SK-N-SH treated with all-trans-retinoic acid at 6 μM for 48 hours (cell line): ENCODE data around the gene CDH11.

Source experiments
- ARNTL ChIP-seq: fragments of 450-650 bp; formaldehyde crosslinking; IDR thresholded peaks from 2 replicates; pipeline ENCODE4 v1.5.0; 2020; ENCODE audit warnings: low read depth, mild to moderate bottlenecking, moderate library complexity, borderline replicate concordance
- BACH2 ChIP-seq: fragments of 250-450 bp; sonication (Bioruptor Pico); IDR thresholded peaks from 2 replicates; pipeline ENCODE4 v1.9.0; 2021; ENCODE audit warnings: mild to moderate bottlenecking, borderline replicate concordance
- RARB ChIP-seq: fragments of 250-450 bp; sonication (Bioruptor Pico); IDR thresholded peaks from 2 replicates; pipeline ENCODE4 v1.8.0; 2021; ENCODE audit warnings: mild to moderate bottlenecking, moderate library complexity
- ZFP3 ChIP-seq: fragments of 250-450 bp; sonication (Bioruptor Pico); IDR thresholded peaks from 2 replicates; pipeline ENCODE4 v1.5.0; 2020; ENCODE audit warnings: mild to moderate bottlenecking, moderate library complexity
- ZFP30 ChIP-seq: fragments of 450-650 bp; formaldehyde crosslinking; IDR thresholded peaks from 2 replicates; pipeline ENCODE4 v1.5.0; 2022; ENCODE audit warnings: mild to moderate bottlenecking, moderate library complexity
- ZNF565 ChIP-seq: fragments of 450-650 bp; formaldehyde crosslinking; conservative IDR thresholded peaks from 2 replicates; pipeline ENCODE4 v1.5.0; 2020; ENCODE audit warnings: low read depth, mild to moderate bottlenecking, moderate library complexity
- TF ChIP-seq, protein P1 (sequence below): fragments of 250-450 bp; sonication (Bioruptor Pico); IDR thresholded peaks from 2 replicates; pipeline ENCODE4 v1.8.0; 2020; ENCODE audit warnings: mild to moderate bottlenecking, moderate library complexity, borderline replicate concordance
- TF ChIP-seq, protein P2 (sequence below): fragments of 250-450 bp; sonication (Bioruptor Pico); IDR thresholded peaks from 2 replicates; pipeline ENCODE4 v1.5.1; 2021; ENCODE audit warnings: mild to moderate bottlenecking, moderate library complexity

DNA sequence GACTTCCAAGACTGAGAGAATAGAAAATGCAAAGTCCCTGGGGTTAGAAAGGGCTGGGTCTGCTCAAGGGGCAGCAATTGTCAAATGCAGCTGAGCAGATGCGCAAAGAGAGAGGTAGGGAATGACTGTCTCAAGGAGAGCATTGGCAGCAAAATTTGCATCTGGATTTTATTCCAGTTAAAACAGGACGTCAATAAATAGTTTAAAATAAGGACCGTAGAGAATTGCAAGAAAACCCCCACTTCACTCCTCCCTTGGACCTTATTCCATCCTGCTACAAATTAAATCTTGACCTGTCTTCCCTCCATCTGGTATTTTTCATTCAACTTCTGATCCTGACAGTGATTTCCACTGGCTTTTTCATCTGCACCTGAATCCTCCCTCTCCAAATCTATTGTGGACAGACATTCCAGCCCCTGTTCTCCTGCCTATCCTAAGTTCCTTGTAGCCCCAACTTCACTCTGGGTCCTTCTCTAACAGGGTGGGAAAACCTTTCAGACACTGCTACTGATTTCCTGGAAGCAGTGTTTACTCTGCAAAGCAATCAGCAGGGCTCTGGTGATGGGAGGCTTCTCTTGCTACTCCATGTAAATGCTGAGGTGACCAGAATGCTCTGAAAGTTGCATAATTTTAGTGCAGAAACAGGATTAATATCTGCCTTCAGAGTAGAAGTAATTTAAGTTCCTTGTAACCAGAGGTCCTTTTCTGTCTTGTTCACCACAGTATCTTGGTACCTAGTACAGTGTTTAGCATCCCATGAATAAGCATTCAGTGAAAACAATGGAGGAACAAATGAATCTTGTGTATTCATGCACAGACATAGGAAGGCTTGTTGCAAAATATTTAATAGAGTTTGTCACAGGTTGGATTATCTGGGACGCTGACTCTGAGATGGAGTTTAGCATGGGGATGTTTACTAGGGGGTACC lies 79.2 kb downstream of the CDH11 start:
- TF ChIP-seq ARNTL (CRISPR knock-in tag) (no peak), RARB (CRISPR knock-in tag) (no peak), BACH2 (CRISPR knock-in tag) (no peak), ZFP30 (CRISPR knock-in tag) (no peak), ZFP3 (CRISPR knock-in tag) (no peak), ZNF565 (CRISPR knock-in tag) (no peak)
- TF ChIP-seq, protein P1, sequence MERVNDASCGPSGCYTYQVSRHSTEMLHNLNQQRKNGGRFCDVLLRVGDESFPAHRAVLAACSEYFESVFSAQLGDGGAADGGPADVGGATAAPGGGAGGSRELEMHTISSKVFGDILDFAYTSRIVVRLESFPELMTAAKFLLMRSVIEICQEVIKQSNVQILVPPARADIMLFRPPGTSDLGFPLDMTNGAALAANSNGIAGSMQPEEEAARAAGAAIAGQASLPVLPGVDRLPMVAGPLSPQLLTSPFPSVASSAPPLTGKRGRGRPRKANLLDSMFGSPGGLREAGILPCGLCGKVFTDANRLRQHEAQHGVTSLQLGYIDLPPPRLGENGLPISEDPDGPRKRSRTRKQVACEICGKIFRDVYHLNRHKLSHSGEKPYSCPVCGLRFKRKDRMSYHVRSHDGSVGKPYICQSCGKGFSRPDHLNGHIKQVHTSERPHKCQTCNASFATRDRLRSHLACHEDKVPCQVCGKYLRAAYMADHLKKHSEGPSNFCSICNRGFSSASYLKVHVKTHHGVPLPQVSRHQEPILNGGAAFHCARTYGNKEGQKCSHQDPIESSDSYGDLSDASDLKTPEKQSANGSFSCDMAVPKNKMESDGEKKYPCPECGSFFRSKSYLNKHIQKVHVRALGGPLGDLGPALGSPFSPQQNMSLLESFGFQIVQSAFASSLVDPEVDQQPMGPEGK, result no peak
- TF ChIP-seq, protein P2, sequence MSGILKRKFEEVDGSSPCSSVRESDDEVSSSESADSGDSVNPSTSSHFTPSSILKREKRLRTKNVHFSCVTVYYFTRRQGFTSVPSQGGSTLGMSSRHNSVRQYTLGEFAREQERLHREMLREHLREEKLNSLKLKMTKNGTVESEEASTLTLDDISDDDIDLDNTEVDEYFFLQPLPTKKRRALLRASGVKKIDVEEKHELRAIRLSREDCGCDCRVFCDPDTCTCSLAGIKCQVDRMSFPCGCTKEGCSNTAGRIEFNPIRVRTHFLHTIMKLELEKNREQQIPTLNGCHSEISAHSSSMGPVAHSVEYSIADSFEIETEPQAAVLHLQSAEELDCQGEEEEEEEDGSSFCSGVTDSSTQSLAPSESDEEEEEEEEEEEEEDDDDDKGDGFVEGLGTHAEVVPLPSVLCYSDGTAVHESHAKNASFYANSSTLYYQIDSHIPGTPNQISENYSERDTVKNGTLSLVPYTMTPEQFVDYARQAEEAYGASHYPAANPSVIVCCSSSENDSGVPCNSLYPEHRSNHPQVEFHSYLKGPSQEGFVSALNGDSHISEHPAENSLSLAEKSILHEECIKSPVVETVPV, result no peak
